OCI-LY3 (cell line): ENCODE results near the gene PSG4.
"Not testable (repeated sequence)": the region's sequence is repeated elsewhere in the genome, so short reads cannot be mapped to it uniquely, and the experiment has no call there.

Experiments used
- CTCF ChIP-seq: fragments of 200-600, 300-600 bp; sonication (generic); IDR thresholded peaks from 2 replicates; pipeline ENCODE4 v1.5.1; 2014; ENCODE audit warnings: antibody characterized with exemption, low read length, low read depth
- EZH2phosphoT487 ChIP-seq: fragments of 200-600 bp; shearing (Covaris generic); IDR thresholded peaks from 2 replicates; pipeline ENCODE4 v1.6.1; 2018; ENCODE audit warnings: antibody characterized with exemption, mixed run types, low read depth

- TF ChIP-seq CTCF, EZH2phosphoT487: not testable (repeated sequence)
Measured at GRCh38 chr19:43250296-43250695, 44.9 kb upstream of the PSG4 start.
